GM21381 (cell line): ENCODE results near the gene PYY.
"Not testable (repeated sequence)": the region's sequence is repeated elsewhere in the genome, so short reads cannot be mapped to it uniquely, and the experiment has no call there.

Experiments
- ATAC-seq: cut with Tn5 transposase; IDR thresholded peaks from one replicate; pipeline ENCODE4 v1.9.1; 2021; ENCODE audit warnings: mild to moderate bottlenecking, moderate library complexity; ENCODE audit not compliant: unreplicated experiment

The PYY gene

GRCh38 chr17:43949781-43950180 is 4.0 kb downstream of the PYY start:
- ATAC-seq: no peak

GRCh38 chr17:43946781-43947180 is 7.0 kb downstream of the PYY start:
- no peak for ATAC-seq

- no peak for ATAC-seq
Measured at GRCh38 chr17:43945074-43945829, 8.5 kb downstream of the PYY start.

- no peak for ATAC-seq
Measured at GRCh38 chr17:43942051-43942685, 11.6 kb downstream of the PYY start, which contains the start of gene PPY. PPY (minus strand) TSS chr17:43942476; CDS start chr17:43941654, 822 bp downstream.

- ATAC-seq: no peak
Measured at GRCh38 chr17:43940630-43941029, 13.1 kb downstream of the PYY start.

- no peak for ATAC-seq
Measured at GRCh38 chr17:43939886-43940285, 13.9 kb downstream of the PYY start.

- not testable (repeated sequence) for ATAC-seq
Measured at GRCh38 chr17:43939452-43939851, 14.3 kb downstream of the PYY start.

GRCh38 chr17:43938838-43939182 is 14.9 kb downstream of the PYY start:
- ATAC-seq: no peak

GRCh38 chr17:43936434-43936833 is 17.3 kb downstream of the PYY start:
- no peak for ATAC-seq

- ATAC-seq: no peak
Measured at GRCh38 chr17:43935926-43936261, 17.8 kb downstream of the PYY start.

GRCh38 chr17:43935204-43935925 is 18.4 kb downstream of the PYY start:
- ATAC-seq: no peak

GRCh38 chr17:43932923-43933322 is 20.8 kb downstream of the PYY start:
- ATAC-seq: no peak

GRCh38 chr17:43932357-43932756 is 21.4 kb downstream of the PYY start:
- no peak for ATAC-seq

GRCh38 chr17:43931062-43931571 is 22.6 kb downstream of the PYY start:
- no peak for ATAC-seq

- no peak for ATAC-seq
Measured at GRCh38 chr17:43928609-43929008, 25.1 kb downstream of the PYY start.

- not testable (repeated sequence) for ATAC-seq
Measured at GRCh38 chr17:43927929-43928328, 25.8 kb downstream of the PYY start.

- ATAC-seq: no peak
Measured at GRCh38 chr17:43927060-43927864, 26.5 kb downstream of the PYY start.

GRCh38 chr17:43924558-43924957 is 29.2 kb downstream of the PYY start:
- no peak for ATAC-seq

GRCh38 chr17:43920500-43921095 is 33.1 kb downstream of the PYY start:
- ATAC-seq: no peak

- ATAC-seq: no peak
Measured at GRCh38 chr17:43918026-43918389, 35.7 kb downstream of the PYY start.
